ENCODE results near the gene DGLUCY. TPM values are rescaled to one million over a fixed set of nuclear protein-coding genes. Genes with fewer than 3 reads are reported as not detected.

DGLUCY gene
- total and polyA plus RNA-seq, 7 donors: 20.4 to 135 (median 77.5) TPM

DNA sequence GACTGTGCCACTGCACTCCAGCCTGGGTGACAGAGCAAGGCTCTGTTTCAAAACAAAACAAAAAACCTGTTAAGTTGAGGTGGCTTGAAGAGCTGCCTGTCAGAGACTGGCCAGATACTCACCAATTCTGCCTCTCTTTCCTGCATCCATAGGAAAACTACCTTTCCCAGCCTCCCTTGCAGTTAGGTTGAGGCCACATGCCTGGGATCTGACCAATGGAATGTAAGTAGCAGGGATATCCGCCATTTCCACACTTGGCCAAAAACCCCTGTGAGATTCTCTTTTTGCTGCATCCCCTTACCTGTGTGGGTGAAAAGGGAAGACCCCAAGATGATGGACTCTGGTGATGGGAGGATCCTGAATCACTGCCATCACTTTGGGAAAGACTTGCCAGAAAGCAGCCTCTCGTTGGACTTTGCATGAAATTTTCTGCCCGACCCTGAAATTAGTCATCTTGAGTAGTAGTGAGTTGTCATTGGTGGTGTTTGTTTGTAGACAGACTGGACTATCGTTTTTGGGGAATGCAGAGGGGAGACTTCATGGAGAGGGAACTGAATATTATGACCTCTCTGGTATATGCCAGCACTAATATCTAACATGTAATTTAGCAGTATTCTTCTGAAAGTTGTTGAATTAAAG, 116.6 kb downstream of the DGLUCY start:
- H3K4me1 ChIP-seq: no peaks in the 10 kb centered on the region
- H3K9me3 ChIP-seq: peaks cover 3% of the 10 kb centered on the region
- WGBS, 3 donors: 57 to 75% (median 61%) methylated on average over 4 of the region's 4 CpGs
- TF ChIP-seq, protein P1, sequence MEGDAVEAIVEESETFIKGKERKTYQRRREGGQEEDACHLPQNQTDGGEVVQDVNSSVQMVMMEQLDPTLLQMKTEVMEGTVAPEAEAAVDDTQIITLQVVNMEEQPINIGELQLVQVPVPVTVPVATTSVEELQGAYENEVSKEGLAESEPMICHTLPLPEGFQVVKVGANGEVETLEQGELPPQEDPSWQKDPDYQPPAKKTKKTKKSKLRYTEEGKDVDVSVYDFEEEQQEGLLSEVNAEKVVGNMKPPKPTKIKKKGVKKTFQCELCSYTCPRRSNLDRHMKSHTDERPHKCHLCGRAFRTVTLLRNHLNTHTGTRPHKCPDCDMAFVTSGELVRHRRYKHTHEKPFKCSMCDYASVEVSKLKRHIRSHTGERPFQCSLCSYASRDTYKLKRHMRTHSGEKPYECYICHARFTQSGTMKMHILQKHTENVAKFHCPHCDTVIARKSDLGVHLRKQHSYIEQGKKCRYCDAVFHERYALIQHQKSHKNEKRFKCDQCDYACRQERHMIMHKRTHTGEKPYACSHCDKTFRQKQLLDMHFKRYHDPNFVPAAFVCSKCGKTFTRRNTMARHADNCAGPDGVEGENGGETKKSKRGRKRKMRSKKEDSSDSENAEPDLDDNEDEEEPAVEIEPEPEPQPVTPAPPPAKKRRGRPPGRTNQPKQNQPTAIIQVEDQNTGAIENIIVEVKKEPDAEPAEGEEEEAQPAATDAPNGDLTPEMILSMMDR (IDR thresholded peaks at IDR 0.05): no peak
- H3K4me3 ChIP-seq: no peak overlapping the region
- H3K27me3 ChIP-seq (ENCODE audit: insufficient read depth in 3 of 3, low read length in 2 of 3): no peaks in the 10 kb centered on the region
- ATAC-seq (no peak), DNase-seq (no peak)
- intact Hi-C loops (cut with DNase I): no loop called here
- H3K36me3 ChIP-seq (ENCODE audit: insufficient read depth in 1 of 2, low read depth in 1 of 2): peaks cover 9 to 50% of the 10 kb centered on the region in 2 donors
- H3K27ac ChIP-seq: no peak overlapping the region

DNA sequence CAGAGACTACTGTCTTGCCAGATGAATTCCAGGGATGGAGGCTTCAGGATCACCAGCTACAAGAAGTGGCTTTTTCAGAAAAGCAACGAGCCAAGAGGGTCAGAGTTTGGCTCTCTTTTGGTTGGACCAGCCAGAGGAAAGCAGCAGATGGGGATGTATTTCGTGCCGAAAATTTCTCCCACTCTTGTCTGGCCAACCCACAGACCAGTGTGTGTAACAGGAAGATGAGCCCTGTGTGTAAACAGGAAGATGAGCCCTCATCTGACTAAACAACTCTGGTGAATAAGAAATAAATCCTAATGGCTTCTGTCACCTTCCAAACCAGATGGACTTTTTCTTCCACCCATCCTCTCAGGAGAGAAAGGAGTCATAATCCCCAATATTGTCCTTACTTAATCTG, 117.6 kb downstream of the DGLUCY start:
- no peaks in the 10 kb centered on the region for H3K4me1 ChIP-seq
- DNase-seq (no peak), ATAC-seq (no peak)
- H3K4me3 ChIP-seq: no peak overlapping the region
- 49 to 75% (median 59%) methylated on average over 3 of the region's 3 CpGs for WGBS, 3 donors
- peaks cover 9 to 42% of the 10 kb centered on the region in 2 donors for H3K36me3 ChIP-seq (ENCODE audit: insufficient read depth in 1 of 2, low read depth in 1 of 2)
- peaks cover 3% of the 10 kb centered on the region for H3K9me3 ChIP-seq
- TF ChIP-seq, protein P1 (IDR thresholded peaks at IDR 0.05): no peak
- intact Hi-C loops (cut with DNase I): no loop called here
- H3K27ac ChIP-seq: no peak overlapping the region
- H3K27me3 ChIP-seq (ENCODE audit: insufficient read depth in 3 of 3, low read length in 2 of 3): no peaks in the 10 kb centered on the region

DNA sequence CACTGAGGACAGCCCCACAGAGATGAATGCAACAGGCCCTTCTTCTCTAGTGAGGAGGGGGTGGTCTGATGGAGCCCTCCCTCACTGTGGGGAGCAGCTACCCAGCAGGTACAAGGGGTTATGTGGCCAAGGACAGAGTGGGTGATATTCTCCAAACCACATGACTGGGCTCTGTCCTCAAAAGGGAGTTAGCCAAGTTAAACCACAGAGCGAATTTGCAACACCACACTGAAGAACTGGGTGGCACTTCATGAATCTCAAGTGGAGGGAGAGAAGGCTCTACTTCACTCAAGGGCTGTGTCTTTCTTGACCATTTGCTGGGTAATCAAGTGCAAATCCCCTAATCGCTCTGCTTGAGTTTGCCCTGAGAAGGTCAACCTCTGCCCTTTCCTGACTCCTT, 118.2 kb downstream of the DGLUCY start:
- DNase-seq: no peak
- Histone ChIP-seq H3K4me3 (no peak overlapping the region), H3K4me1 (no peaks in the 10 kb centered on the region), H3K36me3 (ENCODE audit: insufficient read depth in 1 of 2, low read depth in 1 of 2) (peaks cover 8 to 36% of the 10 kb centered on the region in 2 donors), H3K27me3 (ENCODE audit: insufficient read depth in 3 of 3, low read length in 2 of 3) (no peaks in the 10 kb centered on the region), H3K27ac (no peak overlapping the region), H3K9me3 (peaks cover 3% of the 10 kb centered on the region)
- WGBS, 3 donors: 87 to 94% (median 91%) methylated on average over 2 of the region's 2 CpGs
- intact Hi-C loops (cut with DNase I): no loop called here
- TF ChIP-seq, protein P1 (IDR thresholded peaks at IDR 0.05): no peak
- peak in 1 of 4 donors; percentile 10 for ATAC-seq

DNA sequence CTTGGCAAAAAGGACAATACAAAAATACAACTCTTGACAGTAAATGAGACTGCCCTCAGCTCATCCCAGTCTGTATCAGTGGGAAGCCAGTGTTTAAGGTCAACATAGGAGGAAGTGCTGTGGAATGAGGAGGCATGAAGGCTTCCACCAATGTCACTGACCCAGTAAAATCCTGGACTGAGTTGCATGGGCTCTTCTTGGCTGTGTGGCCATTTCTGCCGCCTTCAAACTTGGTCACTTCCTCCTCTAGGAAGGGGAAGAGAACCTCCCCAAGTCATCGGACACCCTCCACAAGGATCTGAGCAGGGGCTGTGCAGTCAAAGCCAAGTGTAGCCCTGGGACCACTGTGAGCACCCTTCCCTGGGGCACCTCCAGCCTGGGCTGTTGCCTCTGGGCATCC, 118.7 kb downstream of the DGLUCY start:
- intact Hi-C loops (cut with DNase I): no loop called here
- no peaks in the 10 kb centered on the region for H3K4me1 ChIP-seq
- H3K27me3 ChIP-seq (ENCODE audit: insufficient read depth in 3 of 3, low read length in 2 of 3): no peaks in the 10 kb centered on the region
- peaks cover 5 to 30% of the 10 kb centered on the region in 2 donors for H3K36me3 ChIP-seq (ENCODE audit: insufficient read depth in 1 of 2, low read depth in 1 of 2)
- ATAC-seq: no peak
- no peak overlapping the region for H3K4me3 ChIP-seq
- no peak overlapping the region for H3K27ac ChIP-seq
- WGBS, 3 donors: 62 to 92% (median 78%) methylated on average over 2 of the region's 2 CpGs
- peaks cover 3% of the 10 kb centered on the region for H3K9me3 ChIP-seq
- TF ChIP-seq, protein P1 (IDR thresholded peaks at IDR 0.05): no peak
- DNase-seq: no peak
